ENCODE measurements around the gene MRPL34. TPM values are rescaled to one million over a fixed set of nuclear protein-coding genes. Genes with fewer than 3 reads are reported as not detected.

MRPL34 gene
- total RNA-seq, 4 donors from 2014 or later, result 91.1 to 97.2 (median 92.8) TPM

- no peak overlapping the region for H3K4me3 ChIP-seq
- H3K36me3 ChIP-seq, result peaks cover 0 to 22% (median 0%) of the 10 kb centered on the region in 3 donors
- peaks cover 23 to 61% (median 27%) of the 10 kb centered on the region in 3 donors for H3K4me1 ChIP-seq
- no peak overlapping the region for H3K27ac ChIP-seq
- intact Hi-C loops (cut with DNase I), result no loop called here
- TF ChIP-seq POLR2A (IDR thresholded peaks at IDR 0.05) (no peak), CTCF (IDR thresholded peaks at IDR 0.05) (no peak)
- no peaks in the 10 kb centered on the region for H3K9me3 ChIP-seq
- no peak for DNase-seq
- WGBS, 2 donors, result 83 to 87% methylated on average over 17 of the region's 34 CpGs
- no peaks in the 10 kb centered on the region for H3K27me3 ChIP-seq
These were observed 33.5 kb downstream of the MRPL34 start for GRCh38 chr19:17339088-17339741.

- Histone ChIP-seq H3K36me3 (peaks cover 0 to 22% (median 0%) of the 10 kb centered on the region in 3 donors), H3K4me3 (no peak overlapping the region), H3K4me1 (peaks cover 16 to 51% (median 20%) of the 10 kb centered on the region in 3 donors), H3K9me3 (no peaks in the 10 kb centered on the region), H3K27ac (no peak overlapping the region), H3K27me3 (no peaks in the 10 kb centered on the region)
- intact Hi-C loops (cut with DNase I), result no loop called here
- no peak for TF ChIP-seq POLR2A (IDR thresholded peaks at IDR 0.05)
- no peak for TF ChIP-seq CTCF (IDR thresholded peaks at IDR 0.05)
- WGBS, 2 donors, result 65 to 74% methylated on average over 14 to 18 of the region's 21 CpGs
- DNase-seq, result no peak
These were observed 34.7 kb downstream of the MRPL34 start for GRCh38 chr19:17340302-17340870.

GRCh38 chr19:17340871-17341357 is 35.2 kb downstream of the MRPL34 start:
- DNase-seq, result no peak
- Histone ChIP-seq H3K36me3 (peaks cover 0 to 22% (median 0%) of the 10 kb centered on the region in 3 donors), H3K27me3 (no peaks in the 10 kb centered on the region), H3K4me1 (peaks cover 11 to 49% (median 15%) of the 10 kb centered on the region in 3 donors), H3K9me3 (no peaks in the 10 kb centered on the region), H3K27ac (no peak overlapping the region), H3K4me3 (no peak overlapping the region)
- TF ChIP-seq POLR2A (IDR thresholded peaks at IDR 0.05) (no peak), CTCF (IDR thresholded peaks at IDR 0.05) (no peak)
- 20 to 90% methylated on average over 1 to 2 of the region's 17 CpGs for WGBS, 2 donors
- intact Hi-C loops (cut with DNase I), result no loop called here

GRCh38 chr19:17341386-17341785 is 35.7 kb downstream of the MRPL34 start:
- Histone ChIP-seq H3K4me1 (peaks cover 11 to 49% (median 12%) of the 10 kb centered on the region in 3 donors), H3K27me3 (no peaks in the 10 kb centered on the region), H3K36me3 (peaks cover 0 to 22% (median 0%) of the 10 kb centered on the region in 3 donors), H3K4me3 (no peak overlapping the region), H3K9me3 (no peaks in the 10 kb centered on the region), H3K27ac (no peak overlapping the region)
- intact Hi-C loops (cut with DNase I), result no loop called here
- no peak for TF ChIP-seq CTCF (IDR thresholded peaks at IDR 0.05)
- TF ChIP-seq POLR2A (IDR thresholded peaks at IDR 0.05), result no peak
- DNase-seq, result no peak
- 87 to 94% methylated on average over 3 to 4 of the region's 15 CpGs for WGBS, 2 donors

- TF ChIP-seq POLR2A (IDR thresholded peaks at IDR 0.05) (no peak), CTCF (IDR thresholded peaks at IDR 0.05) (no peak)
- WGBS, 2 donors, result 79 to 81% methylated on average over 7 of the region's 7 CpGs
- Histone ChIP-seq H3K27ac (no peak overlapping the region), H3K4me1 (peaks cover 10 to 49% (median 14%) of the 10 kb centered on the region in 3 donors), H3K9me3 (no peaks in the 10 kb centered on the region), H3K36me3 (peaks cover 0 to 22% (median 0%) of the 10 kb centered on the region in 3 donors), H3K27me3 (no peaks in the 10 kb centered on the region), H3K4me3 (no peak overlapping the region)
- no peak for DNase-seq
- intact Hi-C loops (cut with DNase I), result no loop called here
These were observed 36.2 kb downstream of the MRPL34 start for GRCh38 chr19:17341845-17342244.

Measured in esophagus squamous epithelium (tissue), 5 donors.